HCT116 (cell line): Measurements from ENCODE around the gene SHISAL1. TPM values are rescaled to one million over a fixed set of nuclear protein-coding genes. Genes with fewer than 3 reads are reported as not detected.

ENCODE experiments used
- ATAC-seq: fragments of 200-7000 bp; cut with Tn5 transposase; 2 replicates; pipeline ENCODE4 v1.9.1; 2020; ENCODE audit warnings: mild to moderate bottlenecking, moderate library complexity
- BruUV-seq: library from RNA; stranded (reverse); fragments of 400-500 nt; replicated peaks from 2 replicates; lab custom pipeline; 2021; lab: Mats Ljungman, UMichigan
- CTCF ChIA-PET: fragments of 300-600 bp; sonication (Branson Sonifier 250); formaldehyde crosslinking; loops from one replicate; lab custom pipeline; 2021; ENCODE audit warnings: antibody characterized with exemption; lab: Charles Lee
- POLR2A ChIA-PET: fragments of 300-600, 350-600 bp; sonication (Branson Sonifier 250); formaldehyde crosslinking; loops from one replicate; lab custom pipeline; 2021; ENCODE audit warnings: antibody characterized with exemption; lab: Charles Lee
- RAD21 ChIA-PET, 2 experiments: fragments of 300-600 bp; sonication (Branson Sonifier 250); formaldehyde crosslinking; loops; one replicate each; lab custom pipeline; 2023; ENCODE audit warnings: low total read pairs in 2 of 2; ENCODE audit not compliant: uncharacterized antibody in 2 of 2, unreplicated experiment in 2 of 2, low non-redundant PET in 1 of 2; lab: Charles Lee
- DNase-seq: peaks from one replicate; pipeline ENCODE4 v3.0.0-alpha.2; 2010; ENCODE audit warnings: low read depth, low spot score
- H2AFZ ChIP-seq: fragments of 200-600 bp; shearing (Covaris generic), sonication (generic); 2 replicates; pipeline ENCODE4 v1.6.1; 2017; ENCODE audit warnings: low read depth, mixed run types, mixed read lengths, antibody characterized with exemption, low read length; ENCODE audit not compliant: poor library complexity, severe bottlenecking
- H3K27ac ChIP-seq: 2 replicates; pipeline ENCODE4 v1.5.1; 2012; ENCODE audit warnings: low read depth, low read length
- H3K27me3 ChIP-seq: fragments of 200-600 bp; sonication (generic); 2 replicates; pipeline ENCODE4 v1.6.1; 2016; ENCODE audit warnings: mixed run types, low read length, mixed read lengths; ENCODE audit not compliant: insufficient read depth
- H3K36me3 ChIP-seq, 2 experiments: fragments of 200-500 bp in 1 of 2; fragments of 200-600 bp in 1 of 2; sonication (Bioruptor generic) in 1 of 2; sonication (generic) in 1 of 2; 2 replicates each; pipeline versions ENCODE4 v1.5.1 to v1.6.1; 2014 to 2016; ENCODE audit warnings: low read length in 2 of 2, inconsistent platforms in 1 of 2, mixed read lengths in 1 of 2, mixed run types in 1 of 2; ENCODE audit not compliant: insufficient read depth in 2 of 2, control insufficient read depth in 1 of 2
- H3K4me1 ChIP-seq, 2 experiments: fragments of 200-600 bp in 1 of 2; sonication (generic) in 1 of 2; 2 replicates each; pipeline versions ENCODE4 v1.5.1 to v1.6.1; 2012 to 2017; ENCODE audit warnings: low read length in 2 of 2, inconsistent platforms in 1 of 2, mild to moderate bottlenecking in 1 of 2, mixed read lengths in 1 of 2, mixed run types in 1 of 2, moderate library complexity in 1 of 2; ENCODE audit not compliant: insufficient read depth in 2 of 2, control insufficient read depth in 1 of 2
- H3K4me2 ChIP-seq: fragments of 200-600 bp; sonication (generic); 2 replicates; pipeline ENCODE4 v1.6.1; 2017; ENCODE audit warnings: mixed run types, low read length, mixed read lengths
- H3K4me3 ChIP-seq, 2 experiments: fragments of 200-600 bp in 1 of 2; sonication (generic) in 1 of 2; replicated peaks in 1 of 2; 2 replicates each; pipeline ENCODE4 v1.5.1; 2011 to 2016; ENCODE audit warnings: low read length in 2 of 2, control low read depth in 1 of 2, low read depth in 1 of 2, mild to moderate bottlenecking in 1 of 2, mixed read lengths in 1 of 2, mixed run types in 1 of 2
- H3K79me2 ChIP-seq: fragments of 200-600 bp; sonication (generic); 2 replicates; pipeline ENCODE4 v1.6.1; 2017; ENCODE audit warnings: mild to moderate bottlenecking, mixed run types, low read length, moderate library complexity, mixed read lengths; ENCODE audit not compliant: insufficient read depth
- H3K9ac ChIP-seq: fragments of 200-600 bp; sonication (generic); 2 replicates; pipeline ENCODE4 v1.6.1; 2016; ENCODE audit warnings: low read length, mixed read lengths
- H3K9me2 ChIP-seq: fragments of 200-600 bp; sonication (generic), shearing (Covaris generic); 2 replicates; pipeline ENCODE4 v1.6.1; 2017; ENCODE audit warnings: mixed run types, mild to moderate bottlenecking, moderate library complexity; ENCODE audit not compliant: insufficient read depth
- H3K9me3 ChIP-seq, 2 experiments: fragments of 200-500 bp in 1 of 2; fragments of 200-600 bp in 1 of 2; sonication (Bioruptor generic) in 1 of 2; sonication (generic) in 1 of 2; 2 replicates each; pipeline ENCODE4 v1.6.1; 2014 to 2017; ENCODE audit warnings: low read length in 2 of 2, mixed read lengths in 2 of 2, inconsistent platforms in 1 of 2, low read depth in 1 of 2, mild to moderate bottlenecking in 1 of 2, mixed run types in 1 of 2, moderate library complexity in 1 of 2; ENCODE audit not compliant: control insufficient read depth in 1 of 2, insufficient read depth in 1 of 2
- H4K20me1 ChIP-seq: fragments of 200-600 bp; sonication (generic), shearing (Covaris generic); 2 replicates; pipeline ENCODE4 v1.6.1; 2017; ENCODE audit warnings: mixed run types, mild to moderate bottlenecking, moderate library complexity; ENCODE audit not compliant: insufficient read depth
- CBX3 ChIP-seq: IDR thresholded peaks from 2 replicates; pipeline ENCODE4 v1.6.1; 2012; ENCODE audit warnings: low read depth
- EGR1 ChIP-seq: IDR thresholded peaks from 2 replicates; pipeline ENCODE4 v1.6.1; 2012; ENCODE audit warnings: low read depth
- ELF1 ChIP-seq: IDR thresholded peaks from 2 replicates; pipeline ENCODE4 v1.6.1; 2012; ENCODE audit warnings: low read depth, borderline replicate concordance
- EZH2 ChIP-seq: fragments of 200-600 bp; sonication (generic); IDR thresholded peaks from 2 replicates; pipeline ENCODE4 v1.6.1; 2017; ENCODE audit warnings: antibody characterized with exemption, mixed run types
- EZH2phosphoT487 ChIP-seq: fragments of 200-600 bp; IDR thresholded peaks from 2 replicates; pipeline ENCODE4 v1.6.1; 2018; ENCODE audit warnings: antibody characterized with exemption, borderline replicate concordance
- FOSL1 ChIP-seq: IDR thresholded peaks from 2 replicates; pipeline ENCODE4 v1.6.1; 2012; ENCODE audit warnings: low read depth
- JUND ChIP-seq: IDR thresholded peaks from 2 replicates; pipeline ENCODE4 v1.6.1; 2012
- POLR2A ChIP-seq: IDR thresholded peaks from 2 replicates; pipeline ENCODE4 v1.7.0; 2011; ENCODE audit warnings: borderline replicate concordance; ENCODE audit not compliant: insufficient read depth, insufficient read length; ENCODE audit errors: extremely low read depth
- POLR2AphosphoS5 ChIP-seq: IDR thresholded peaks from 2 replicates; pipeline ENCODE4 v1.6.1; 2011; ENCODE audit warnings: mild to moderate bottlenecking, low read depth, low read length, moderate library complexity
- RAD21 ChIP-seq: IDR thresholded peaks from 2 replicates; pipeline ENCODE4 v1.6.1; 2012; ENCODE audit warnings: low read depth, mild to moderate bottlenecking
- SIN3A ChIP-seq: IDR thresholded peaks from 2 replicates; pipeline ENCODE4 v1.6.1; 2012; ENCODE audit warnings: low read depth
- SRF ChIP-seq: IDR thresholded peaks from 2 replicates; pipeline ENCODE4 v1.6.1; 2012; ENCODE audit warnings: low read depth
- YY1 ChIP-seq: IDR thresholded peaks from 2 replicates; pipeline ENCODE4 v1.6.1; 2011; ENCODE audit warnings: low read length, low read depth, moderate library complexity, mild to moderate bottlenecking; ENCODE audit not compliant: insufficient replicate concordance; ENCODE audit errors: extremely low read depth
- ZFX ChIP-seq: fragments of 450-650 bp; IDR thresholded peaks from 2 replicates; pipeline ENCODE4 v1.6.1; 2017
- ZNF274 ChIP-seq: fragments of 200-500 bp; sonication (Bioruptor generic); IDR thresholded peaks from 2 replicates; pipeline ENCODE4 v1.6.1; 2014; ENCODE audit warnings: mild to moderate bottlenecking, low read depth, low read length, inconsistent platforms
- intact Hi-C: fragments of 100-400 bp; cut with micrococcal nuclease; formaldehyde crosslinking; loops from 2 replicates; pipeline ENCODE4 v1.10.0; 2022
- total RNA-seq: library from RNA; stranded (reverse); gene quantifications from one replicate; pipeline ENCODE4 v1.2.1, GENCODE V29; 2021; ENCODE audit not compliant: unreplicated experiment
- TF ChIP-seq, protein P1 (sequence below), 3 experiments: fragments of 200-600 bp in 1 of 3; sonication (generic) in 1 of 3; IDR thresholded peaks in 2 of 3; conservative IDR thresholded peaks in 1 of 3; 2 replicates each; pipeline ENCODE4 v1.5.1; 2012 to 2017; ENCODE audit warnings: low read depth in 2 of 3, low read length in 2 of 3, antibody characterized with exemption in 1 of 3, borderline replicate concordance in 1 of 3, control low read depth in 1 of 3, mild to moderate bottlenecking in 1 of 3, mixed read lengths in 1 of 3, mixed run types in 1 of 3, moderate library complexity in 1 of 3; ENCODE audit not compliant: insufficient read depth in 1 of 3
- TF ChIP-seq, protein P2 (sequence below): IDR thresholded peaks from 2 replicates; pipeline ENCODE4 v1.6.1; 2011; ENCODE audit warnings: mild to moderate bottlenecking, low read length, moderate library complexity; ENCODE audit not compliant: insufficient replicate concordance; ENCODE audit errors: extremely low read depth
- TF ChIP-seq, protein P3 (sequence below): IDR thresholded peaks from 2 replicates; pipeline ENCODE4 v1.6.1; 2012; ENCODE audit warnings: low read depth
- TF ChIP-seq, protein P4 (sequence below): IDR thresholded peaks from 2 replicates; pipeline ENCODE4 v1.6.1; 2012

SHISAL1 gene
- total RNA-seq, 1 experiment from 2014 or later = not detected

DNA sequence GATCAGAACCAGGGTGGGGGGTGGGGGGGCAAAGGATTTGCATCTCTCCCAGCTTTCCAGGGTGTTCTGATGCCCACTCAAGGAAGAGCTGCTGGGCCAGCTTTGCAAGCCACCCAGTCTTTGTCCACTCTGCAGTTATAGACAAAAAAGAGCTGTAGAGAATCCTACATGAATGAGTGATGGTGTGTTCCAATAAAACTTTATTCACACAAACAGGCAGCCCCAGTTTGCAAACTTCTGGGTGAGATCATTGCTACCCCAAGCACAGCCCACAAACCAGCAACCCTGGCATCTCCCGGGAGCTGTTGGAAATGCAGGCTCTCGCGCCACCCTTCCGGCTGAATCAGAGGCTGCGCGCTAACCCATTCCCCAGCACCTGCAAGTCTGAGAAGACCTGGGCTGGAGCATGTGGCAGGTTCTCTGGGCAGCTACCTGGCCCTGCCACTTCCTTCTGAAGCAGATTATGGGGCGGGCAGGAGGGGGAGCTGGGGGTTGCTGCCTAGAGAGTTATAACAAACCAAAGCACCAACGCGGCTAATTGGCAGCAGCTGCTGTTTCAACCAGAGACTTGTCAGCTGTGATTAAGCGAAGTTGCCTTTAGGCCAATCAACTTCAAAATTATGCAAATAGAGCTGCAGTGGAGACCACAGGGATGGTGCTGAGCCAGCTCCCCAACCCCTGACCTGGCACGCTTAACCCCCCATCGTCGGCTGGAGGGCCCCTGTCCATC, 3.8 kb upstream of the SHISAL1 start:
- Histone ChIP-seq H3K79me2 (no peaks in the 10 kb centered on the region), H4K20me1 (no peaks in the 10 kb centered on the region), H3K36me3 (no peaks in the 10 kb centered on the region), H3K27me3 (no peaks in the 10 kb centered on the region), H3K27ac (no peak overlapping the region), H3K4me3 (no peak overlapping the region), H3K9me3 (no peaks in the 10 kb centered on the region), H3K4me1 (no peaks in the 10 kb centered on the region), H3K4me2 (no peak overlapping the region), H3K9ac (no peak overlapping the region), H2AFZ (no peak overlapping the region), H3K9me2 (no peaks in the 10 kb centered on the region)
- no peak for TF ChIP-seq SIN3A
- TF ChIP-seq SRF = no peak
- TF ChIP-seq EZH2phosphoT487 = no peak
- no peak for TF ChIP-seq ZNF274
- TF ChIP-seq EGR1 = no peak
- no peak for TF ChIP-seq RAD21
- no peak for TF ChIP-seq CBX3
- TF ChIP-seq, protein P1, sequence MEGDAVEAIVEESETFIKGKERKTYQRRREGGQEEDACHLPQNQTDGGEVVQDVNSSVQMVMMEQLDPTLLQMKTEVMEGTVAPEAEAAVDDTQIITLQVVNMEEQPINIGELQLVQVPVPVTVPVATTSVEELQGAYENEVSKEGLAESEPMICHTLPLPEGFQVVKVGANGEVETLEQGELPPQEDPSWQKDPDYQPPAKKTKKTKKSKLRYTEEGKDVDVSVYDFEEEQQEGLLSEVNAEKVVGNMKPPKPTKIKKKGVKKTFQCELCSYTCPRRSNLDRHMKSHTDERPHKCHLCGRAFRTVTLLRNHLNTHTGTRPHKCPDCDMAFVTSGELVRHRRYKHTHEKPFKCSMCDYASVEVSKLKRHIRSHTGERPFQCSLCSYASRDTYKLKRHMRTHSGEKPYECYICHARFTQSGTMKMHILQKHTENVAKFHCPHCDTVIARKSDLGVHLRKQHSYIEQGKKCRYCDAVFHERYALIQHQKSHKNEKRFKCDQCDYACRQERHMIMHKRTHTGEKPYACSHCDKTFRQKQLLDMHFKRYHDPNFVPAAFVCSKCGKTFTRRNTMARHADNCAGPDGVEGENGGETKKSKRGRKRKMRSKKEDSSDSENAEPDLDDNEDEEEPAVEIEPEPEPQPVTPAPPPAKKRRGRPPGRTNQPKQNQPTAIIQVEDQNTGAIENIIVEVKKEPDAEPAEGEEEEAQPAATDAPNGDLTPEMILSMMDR (IDR thresholded peaks at IDR 0.05 in 2 of 3, conservative IDR thresholded peaks at IDR 0.05 in 1 of 3; ENCODE audit: borderline replicate concordance in 1 of 3, insufficient read depth in 1 of 3, low read depth in 2 of 3, low read length in 2 of 3) = no peak
- TF ChIP-seq ELF1 = no peak
- TF ChIP-seq JUND = no peak
- TF ChIP-seq, protein P2, sequence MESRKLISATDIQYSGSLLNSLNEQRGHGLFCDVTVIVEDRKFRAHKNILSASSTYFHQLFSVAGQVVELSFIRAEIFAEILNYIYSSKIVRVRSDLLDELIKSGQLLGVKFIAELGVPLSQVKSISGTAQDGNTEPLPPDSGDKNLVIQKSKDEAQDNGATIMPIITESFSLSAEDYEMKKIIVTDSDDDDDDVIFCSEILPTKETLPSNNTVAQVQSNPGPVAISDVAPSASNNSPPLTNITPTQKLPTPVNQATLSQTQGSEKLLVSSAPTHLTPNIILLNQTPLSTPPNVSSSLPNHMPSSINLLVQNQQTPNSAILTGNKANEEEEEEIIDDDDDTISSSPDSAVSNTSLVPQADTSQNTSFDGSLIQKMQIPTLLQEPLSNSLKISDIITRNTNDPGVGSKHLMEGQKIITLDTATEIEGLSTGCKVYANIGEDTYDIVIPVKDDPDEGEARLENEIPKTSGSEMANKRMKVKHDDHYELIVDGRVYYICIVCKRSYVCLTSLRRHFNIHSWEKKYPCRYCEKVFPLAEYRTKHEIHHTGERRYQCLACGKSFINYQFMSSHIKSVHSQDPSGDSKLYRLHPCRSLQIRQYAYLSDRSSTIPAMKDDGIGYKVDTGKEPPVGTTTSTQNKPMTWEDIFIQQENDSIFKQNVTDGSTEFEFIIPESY = no peak
- no peak for TF ChIP-seq ZFX
- TF ChIP-seq FOSL1 = no peak
- TF ChIP-seq EZH2 = no peak
- TF ChIP-seq, protein P3, sequence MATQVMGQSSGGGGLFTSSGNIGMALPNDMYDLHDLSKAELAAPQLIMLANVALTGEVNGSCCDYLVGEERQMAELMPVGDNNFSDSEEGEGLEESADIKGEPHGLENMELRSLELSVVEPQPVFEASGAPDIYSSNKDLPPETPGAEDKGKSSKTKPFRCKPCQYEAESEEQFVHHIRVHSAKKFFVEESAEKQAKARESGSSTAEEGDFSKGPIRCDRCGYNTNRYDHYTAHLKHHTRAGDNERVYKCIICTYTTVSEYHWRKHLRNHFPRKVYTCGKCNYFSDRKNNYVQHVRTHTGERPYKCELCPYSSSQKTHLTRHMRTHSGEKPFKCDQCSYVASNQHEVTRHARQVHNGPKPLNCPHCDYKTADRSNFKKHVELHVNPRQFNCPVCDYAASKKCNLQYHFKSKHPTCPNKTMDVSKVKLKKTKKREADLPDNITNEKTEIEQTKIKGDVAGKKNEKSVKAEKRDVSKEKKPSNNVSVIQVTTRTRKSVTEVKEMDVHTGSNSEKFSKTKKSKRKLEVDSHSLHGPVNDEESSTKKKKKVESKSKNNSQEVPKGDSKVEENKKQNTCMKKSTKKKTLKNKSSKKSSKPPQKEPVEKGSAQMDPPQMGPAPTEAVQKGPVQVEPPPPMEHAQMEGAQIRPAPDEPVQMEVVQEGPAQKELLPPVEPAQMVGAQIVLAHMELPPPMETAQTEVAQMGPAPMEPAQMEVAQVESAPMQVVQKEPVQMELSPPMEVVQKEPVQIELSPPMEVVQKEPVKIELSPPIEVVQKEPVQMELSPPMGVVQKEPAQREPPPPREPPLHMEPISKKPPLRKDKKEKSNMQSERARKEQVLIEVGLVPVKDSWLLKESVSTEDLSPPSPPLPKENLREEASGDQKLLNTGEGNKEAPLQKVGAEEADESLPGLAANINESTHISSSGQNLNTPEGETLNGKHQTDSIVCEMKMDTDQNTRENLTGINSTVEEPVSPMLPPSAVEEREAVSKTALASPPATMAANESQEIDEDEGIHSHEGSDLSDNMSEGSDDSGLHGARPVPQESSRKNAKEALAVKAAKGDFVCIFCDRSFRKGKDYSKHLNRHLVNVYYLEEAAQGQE = no peak
- no peak for TF ChIP-seq POLR2A
- no peak for TF ChIP-seq POLR2AphosphoS5
- TF ChIP-seq, protein P4, sequence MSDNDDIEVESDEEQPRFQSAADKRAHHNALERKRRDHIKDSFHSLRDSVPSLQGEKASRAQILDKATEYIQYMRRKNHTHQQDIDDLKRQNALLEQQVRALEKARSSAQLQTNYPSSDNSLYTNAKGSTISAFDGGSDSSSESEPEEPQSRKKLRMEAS = no peak
- TF ChIP-seq YY1 = no peak
- no peak for DNase-seq
- ATAC-seq = no peak
- RAD21 ChIA-PET = no interaction called here
- CTCF ChIA-PET = no interaction called here
- POLR2A ChIA-PET = no interaction called here
- no TSS peak for BruUV-seq
- intact Hi-C loops = no loop called here
